Measurements from ENCODE around the gene RALGPS2.

Gene RALGPS2

GRCh38 chr1:178966312-178966711 lies 241.3 kb downstream of the RALGPS2 start:
- Histone ChIP-seq H3K36me3 (ENCODE audit: control insufficient read depth, insufficient read depth, low read length) (no peaks in the 10 kb centered on the region), H3K27ac (no peak overlapping the region), H3K4me1 (no peaks in the 10 kb centered on the region), H3K4me2 (ENCODE audit: low read length) (no peak overlapping the region), H3K4me3 (ENCODE audit: low read depth, low read length) (no peak overlapping the region), H2AFZ (no peak overlapping the region), H3K79me2 (no peaks in the 10 kb centered on the region), H3K27me3 (ENCODE audit: control insufficient read depth, insufficient read depth, low read length) (no peaks in the 10 kb centered on the region), H3K9me3 (ENCODE audit: control insufficient read depth, low read length) (no peaks in the 10 kb centered on the region), H3K9ac (no peak overlapping the region)
- no peak for TF ChIP-seq CTCF (IDR thresholded peaks at IDR 0.05)

GRCh38 chr1:178969226-178969987 lies 244.4 kb downstream of the RALGPS2 start:
- H3K27me3 ChIP-seq (ENCODE audit: control insufficient read depth, insufficient read depth, low read length): no peaks in the 10 kb centered on the region
- H3K4me3 ChIP-seq (ENCODE audit: low read depth, low read length): no peak overlapping the region
- H3K4me1 ChIP-seq: no peaks in the 10 kb centered on the region
- no peaks in the 10 kb centered on the region for H3K79me2 ChIP-seq
- no peak for TF ChIP-seq CTCF (IDR thresholded peaks at IDR 0.05)
- H3K9me3 ChIP-seq (ENCODE audit: control insufficient read depth, low read length): no peaks in the 10 kb centered on the region
- H3K27ac ChIP-seq: no peak overlapping the region
- no peak overlapping the region for H2AFZ ChIP-seq
- H3K4me2 ChIP-seq (ENCODE audit: low read length): no peak overlapping the region
- H3K36me3 ChIP-seq (ENCODE audit: control insufficient read depth, insufficient read depth, low read length): no peaks in the 10 kb centered on the region
- H3K9ac ChIP-seq: no peak overlapping the region

GRCh38 chr1:178970184-178970583 lies 245.1 kb downstream of the RALGPS2 start:
- no peak for TF ChIP-seq CTCF (IDR thresholded peaks at IDR 0.05)
- Histone ChIP-seq H3K79me2 (no peaks in the 10 kb centered on the region), H3K27ac (no peak overlapping the region), H3K9ac (no peak overlapping the region), H3K9me3 (ENCODE audit: control insufficient read depth, low read length) (peaks cover 2% of the 10 kb centered on the region), H3K4me3 (ENCODE audit: low read depth, low read length) (no peak overlapping the region), H2AFZ (no peak overlapping the region), H3K4me2 (ENCODE audit: low read length) (no peak overlapping the region), H3K27me3 (ENCODE audit: control insufficient read depth, insufficient read depth, low read length) (no peaks in the 10 kb centered on the region), H3K4me1 (no peaks in the 10 kb centered on the region), H3K36me3 (ENCODE audit: control insufficient read depth, insufficient read depth, low read length) (no peaks in the 10 kb centered on the region)

Data from parathyroid adenoma (tissue), 2 donors.